OCI-LY3 (cell line): ENCODE results near the gene WWOX.

ENCODE experiments used
- H2AFZ ChIP-seq: fragments of 200-600, 300-600 bp; shearing (Covaris generic); 2 replicates; pipeline ENCODE4 v1.6.0; 2014; ENCODE audit warnings: antibody characterized with exemption, low read depth, low read length
- H3K27ac ChIP-seq: fragments of 200-600, 300-600 bp; sonication (generic); 2 replicates; pipeline ENCODE4 v1.5.1; 2014; ENCODE audit warnings: mild to moderate bottlenecking, low read length, moderate library complexity, mixed read lengths
- H3K27me3 ChIP-seq: fragments of 200-600, 300-600 bp; sonication (generic); 2 replicates; pipeline ENCODE4 v1.6.1; 2014; ENCODE audit warnings: low read depth, low read length, mixed read lengths
- H3K36me3 ChIP-seq: fragments of 200-600, 300-600 bp; sonication (generic); replicated peaks from 2 replicates; pipeline ENCODE3; 2014; ENCODE audit warnings: low read depth, low read length, mixed read lengths
- H3K4me1 ChIP-seq: fragments of 300-600, 200-600 bp; sonication (generic); 2 replicates; pipeline ENCODE4 v1.6.1; 2014; ENCODE audit warnings: low read length, mixed read lengths
- H3K4me2 ChIP-seq: fragments of 200-600, 300-600 bp; sonication (generic); 2 replicates; pipeline ENCODE4 v1.6.1; 2014; ENCODE audit warnings: low read length, mixed read lengths
- H3K4me3 ChIP-seq: fragments of 300-600, 200-600 bp; sonication (generic); 2 replicates; pipeline ENCODE4 v1.5.1; 2014; ENCODE audit warnings: antibody characterized with exemption, mild to moderate bottlenecking, low read length, moderate library complexity
- H3K79me2 ChIP-seq: fragments of 300-600, 200-600 bp; shearing (Covaris generic); 2 replicates; pipeline ENCODE4 v1.6.1; 2014; ENCODE audit warnings: mild to moderate bottlenecking, low read length, mixed read lengths
- H3K9ac ChIP-seq: fragments of 300-600, 200-600 bp; shearing (Covaris generic); 2 replicates; pipeline ENCODE4 v1.6.0; 2014; ENCODE audit warnings: mild to moderate bottlenecking, low read length, moderate library complexity
- H3K9me3 ChIP-seq: fragments of 200-600, 300-600 bp; shearing (Covaris generic); 2 replicates; pipeline ENCODE4 v1.6.1; 2014; ENCODE audit warnings: low read length, mixed read lengths; ENCODE audit not compliant: insufficient read depth
- H4K20me1 ChIP-seq: fragments of 200-600, 300-600 bp; sonication (generic); 2 replicates; pipeline ENCODE4 v1.6.1; 2016; ENCODE audit warnings: low read length, mixed read lengths; ENCODE audit not compliant: insufficient read depth
- CTCF ChIP-seq: fragments of 200-600, 300-600 bp; sonication (generic); IDR thresholded peaks from 2 replicates; pipeline ENCODE4 v1.5.1; 2014; ENCODE audit warnings: antibody characterized with exemption, low read length, low read depth
- EZH2phosphoT487 ChIP-seq: fragments of 200-600 bp; shearing (Covaris generic); IDR thresholded peaks from 2 replicates; pipeline ENCODE4 v1.6.1; 2018; ENCODE audit warnings: antibody characterized with exemption, mixed run types, low read depth

WWOX gene

GRCh38 chr16:79171931-79172705 lies 1072.7 kb downstream of the WWOX start:
- H3K36me3 ChIP-seq, result no peaks in the 10 kb centered on the region
- H3K4me3 ChIP-seq, result no peak overlapping the region
- no peaks in the 10 kb centered on the region for H4K20me1 ChIP-seq
- no peaks in the 10 kb centered on the region for H3K4me1 ChIP-seq
- H3K4me2 ChIP-seq, result no peak overlapping the region
- H3K79me2 ChIP-seq, result no peaks in the 10 kb centered on the region
- H3K27me3 ChIP-seq, result 0 out of 2 replicates have a peak, but pooled peaks cover 6% of the 10 kb centered on the region
- H3K9ac ChIP-seq, result no peak overlapping the region
- TF ChIP-seq CTCF, result no peak
- TF ChIP-seq EZH2phosphoT487, result no peak
- no peaks in the 10 kb centered on the region for H3K9me3 ChIP-seq
- H2AFZ ChIP-seq, result no peak overlapping the region
- no peak overlapping the region for H3K27ac ChIP-seq

GRCh38 chr16:79172976-79173500 lies 1073.6 kb downstream of the WWOX start:
- Histone ChIP-seq H3K36me3 (no peaks in the 10 kb centered on the region), H3K4me2 (no peak overlapping the region), H4K20me1 (no peaks in the 10 kb centered on the region), H3K4me3 (no peak overlapping the region), H3K27ac (no peak overlapping the region), H3K9me3 (no peaks in the 10 kb centered on the region), H2AFZ (no peak overlapping the region), H3K9ac (no peak overlapping the region), H3K27me3 (0 out of 2 replicates have a peak, but pooled peaks cover 6% of the 10 kb centered on the region), H3K4me1 (no peaks in the 10 kb centered on the region), H3K79me2 (no peaks in the 10 kb centered on the region)
- TF ChIP-seq EZH2phosphoT487, result no peak

GRCh38 chr16:79173919-79174318 lies 1074.5 kb downstream of the WWOX start:
- Histone ChIP-seq H3K27ac (no peak overlapping the region), H3K27me3 (0 out of 2 replicates have a peak, but pooled peaks cover 6% of the 10 kb centered on the region), H3K9ac (no peak overlapping the region), H3K79me2 (no peaks in the 10 kb centered on the region), H4K20me1 (no peaks in the 10 kb centered on the region), H2AFZ (no peak overlapping the region), H3K4me1 (no peaks in the 10 kb centered on the region), H3K9me3 (no peaks in the 10 kb centered on the region), H3K36me3 (no peaks in the 10 kb centered on the region), H3K4me3 (no peak overlapping the region), H3K4me2 (no peak overlapping the region)
- no peak for TF ChIP-seq CTCF
- TF ChIP-seq EZH2phosphoT487, result no peak

- H3K27me3 ChIP-seq, result 0 out of 2 replicates have a peak, but pooled peaks cover 3% of the 10 kb centered on the region
- H3K27ac ChIP-seq, result no peak overlapping the region
- no peak overlapping the region for H3K4me2 ChIP-seq
- H3K9ac ChIP-seq, result no peak overlapping the region
- H2AFZ ChIP-seq, result no peak overlapping the region
- H3K4me3 ChIP-seq, result no peak overlapping the region
- H4K20me1 ChIP-seq, result no peaks in the 10 kb centered on the region
- H3K36me3 ChIP-seq, result no peaks in the 10 kb centered on the region
- no peak for TF ChIP-seq EZH2phosphoT487
- no peak for TF ChIP-seq CTCF
- H3K9me3 ChIP-seq, result no peaks in the 10 kb centered on the region
- H3K4me1 ChIP-seq, result no peaks in the 10 kb centered on the region
- no peaks in the 10 kb centered on the region for H3K79me2 ChIP-seq
Observed at GRCh38 chr16:79175286-79176057, 1076.0 kb downstream of the WWOX start.
